ENCODE results near the gene DNM3. TPM values are rescaled to one million over a fixed set of nuclear protein-coding genes. Genes with fewer than 3 reads are reported as not detected.

The DNM3 gene
- total RNA-seq, 1 experiment from 2014 or later: 1.3 TPM

DNA sequence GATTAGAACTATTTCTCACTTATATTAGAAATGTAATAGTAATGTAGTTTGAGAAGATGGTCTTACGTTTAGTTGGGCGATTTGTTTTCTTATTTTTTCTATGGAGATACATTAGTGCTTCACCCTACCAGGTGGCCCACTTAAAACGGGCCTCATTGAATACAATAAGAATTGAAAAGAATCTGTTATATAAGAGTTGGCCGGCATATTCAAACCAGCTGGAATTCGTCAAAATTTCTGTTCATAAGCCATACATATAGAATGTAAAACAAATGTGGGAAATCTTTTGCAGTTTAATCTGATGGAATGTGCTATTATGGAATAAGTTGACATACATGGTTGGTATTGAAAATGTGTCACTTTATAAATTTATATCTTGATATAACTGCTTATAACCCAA lies 482.8 kb downstream of the DNM3 start:
- DNase-seq (ENCODE audit: low spot score): no peak

DNA sequence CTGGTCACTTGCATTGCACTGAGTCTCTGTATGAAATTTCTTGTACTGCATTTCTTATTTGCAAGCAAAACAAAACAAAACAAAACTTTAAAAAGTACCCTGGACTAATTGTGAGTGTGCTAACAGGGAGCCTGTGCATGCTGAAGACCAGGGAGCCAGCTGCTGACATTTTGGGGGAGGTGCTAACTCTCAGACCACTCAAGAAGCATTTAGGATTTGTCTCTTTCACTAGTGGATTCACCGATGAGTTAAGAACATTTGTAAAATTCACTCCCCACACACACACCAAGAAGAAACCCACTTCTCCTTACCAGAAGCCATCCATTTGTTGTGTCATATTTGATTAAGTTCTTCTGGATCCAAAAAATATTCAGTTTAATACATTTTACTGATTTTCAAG lies 483.5 kb downstream of the DNM3 start:
- DNase-seq (ENCODE audit: low spot score): no peak

DNA sequence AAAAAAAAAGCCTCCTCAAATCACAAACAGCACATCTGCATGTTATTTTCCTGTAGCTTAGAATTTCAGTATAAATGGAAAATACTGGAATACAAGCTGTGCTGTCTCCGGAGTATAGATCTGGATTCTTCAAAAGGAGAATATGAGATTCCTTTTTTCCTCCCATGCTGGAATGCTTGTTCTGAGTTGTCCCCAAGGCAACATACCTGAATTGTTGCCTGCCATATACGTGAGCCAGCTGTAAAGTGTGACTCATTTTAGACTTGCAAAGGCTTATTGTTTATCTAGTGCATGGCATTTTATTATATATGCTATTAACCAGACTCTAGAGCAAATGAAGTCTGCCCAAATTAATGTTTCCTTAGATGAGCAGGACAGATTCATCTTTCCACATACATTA lies 484.2 kb downstream of the DNM3 start:
- DNase-seq (ENCODE audit: low spot score): peak; percentile 41

DNA sequence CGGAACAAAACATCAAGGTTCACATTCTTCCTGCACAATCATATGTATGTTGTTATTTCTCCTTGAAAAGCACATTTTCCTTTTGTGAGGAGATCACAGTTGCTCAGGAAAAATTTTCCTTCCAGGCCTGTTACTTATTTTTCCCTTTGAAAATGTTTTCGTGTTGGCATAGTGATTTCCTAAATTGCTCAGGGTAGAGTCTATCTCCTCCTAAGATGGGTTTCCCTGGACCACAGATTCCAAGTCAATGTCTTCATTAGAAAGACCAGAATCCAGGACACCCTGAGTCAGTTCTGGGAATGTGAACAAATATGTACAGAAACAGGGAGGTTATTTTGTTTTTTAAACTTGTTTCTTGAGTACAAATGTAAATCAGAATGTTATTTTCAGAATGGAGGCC lies 484.8 kb downstream of the DNM3 start:
- DNase-seq (ENCODE audit: low spot score): no peak

DNA sequence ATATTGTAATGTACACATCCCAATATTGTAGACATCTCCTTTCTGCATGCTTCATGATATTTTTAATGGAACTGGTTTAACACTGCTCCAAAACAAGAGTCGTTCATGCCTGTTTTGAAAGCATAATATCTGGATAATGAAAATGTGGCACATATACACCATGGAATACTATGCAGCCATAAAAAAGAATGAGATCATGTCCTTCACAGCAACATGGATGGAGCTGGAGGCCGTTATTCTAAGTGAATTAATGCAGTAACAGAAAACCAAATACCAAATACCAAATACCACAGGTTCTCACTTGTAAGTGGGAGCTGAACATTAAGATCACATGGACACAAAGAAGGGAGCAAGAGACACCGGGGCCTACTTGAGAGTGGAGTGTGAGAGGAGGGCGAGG lies 487.0 kb downstream of the DNM3 start:
- DNase-seq (ENCODE audit: low spot score): no peak

DNA sequence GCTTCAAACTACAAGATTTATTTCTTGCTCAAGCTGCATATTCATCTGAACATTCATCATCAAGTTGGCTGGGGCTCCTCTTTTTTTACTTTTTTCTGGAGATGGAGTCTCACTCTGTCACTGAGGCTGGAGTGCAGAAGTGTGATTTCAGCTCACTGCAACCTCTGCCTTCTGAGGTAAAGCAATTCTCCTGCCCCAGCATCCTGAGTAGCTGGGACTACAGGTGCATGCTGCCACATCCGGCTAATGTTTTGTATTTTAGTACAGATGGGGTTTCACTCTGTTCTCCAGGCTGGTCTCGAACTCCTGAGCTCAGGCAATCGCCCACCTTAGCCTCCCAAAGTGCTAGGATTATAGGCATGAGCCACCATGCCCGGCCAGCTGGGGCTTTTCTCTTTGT lies 490.9 kb downstream of the DNM3 start:
- no peak for DNase-seq (ENCODE audit: low spot score)

DNA sequence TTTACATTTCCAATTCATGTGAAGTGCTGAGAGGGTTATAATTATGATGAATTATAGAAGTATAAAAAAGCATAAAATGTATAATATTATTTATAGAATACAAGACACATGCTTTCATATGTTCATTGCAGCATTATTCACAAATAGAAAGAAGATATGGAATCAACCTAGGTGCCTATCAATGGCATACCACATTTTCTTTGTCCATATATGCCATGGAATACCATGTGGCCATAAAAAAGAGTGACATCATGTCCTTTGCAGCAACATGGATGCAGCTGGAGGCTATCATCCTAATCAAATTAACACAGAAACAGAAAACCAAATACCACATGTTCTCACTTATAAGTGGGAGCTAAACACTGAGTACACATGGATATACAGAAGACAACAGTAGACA lies 494.1 kb downstream of the DNM3 start:
- no peak for DNase-seq (ENCODE audit: low spot score)

DNA sequence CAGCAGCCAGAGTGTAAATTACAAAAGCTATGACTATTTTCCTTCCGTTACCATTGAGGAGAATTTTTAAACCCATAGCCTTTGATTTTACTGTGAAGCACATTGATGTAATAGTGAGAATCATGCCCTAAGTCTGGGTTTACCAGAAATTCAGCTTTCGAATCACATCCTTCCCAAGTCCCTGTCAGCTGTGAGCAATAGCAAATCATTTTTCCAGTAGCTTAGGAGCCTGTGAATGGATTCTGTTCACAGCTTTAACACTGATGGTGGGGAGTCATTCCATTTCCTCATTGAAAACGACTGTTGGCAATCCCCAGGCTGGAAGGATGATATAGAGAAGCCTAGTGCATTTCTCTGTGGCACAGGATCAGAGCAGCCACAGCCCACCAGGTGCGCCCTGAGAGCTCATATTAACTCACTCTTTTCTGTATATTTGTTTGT lies 497.0 kb downstream of the DNM3 start:
- DNase-seq (ENCODE audit: low spot score): no peak

DNA sequence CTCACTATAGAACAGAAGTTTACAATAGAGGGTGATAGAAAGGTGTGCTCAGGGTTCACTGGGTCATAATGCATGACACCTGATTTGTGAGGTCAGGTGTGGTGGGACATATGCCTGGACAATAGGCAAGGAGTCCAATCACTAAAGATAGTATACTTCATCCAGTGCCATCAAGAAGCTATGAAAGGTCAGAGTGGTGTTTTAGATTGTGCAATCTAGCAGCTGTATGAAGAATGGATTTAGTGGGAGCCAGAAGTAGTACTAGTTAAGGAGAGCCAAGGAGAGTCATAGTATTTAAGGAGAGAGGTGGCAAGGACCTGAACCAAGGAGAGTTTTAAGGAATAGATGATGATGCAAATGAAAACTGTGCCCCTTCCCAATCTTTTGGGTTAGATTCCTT lies 498.5 kb downstream of the DNM3 start:
- DNase-seq (ENCODE audit: low spot score): no peak

DNA sequence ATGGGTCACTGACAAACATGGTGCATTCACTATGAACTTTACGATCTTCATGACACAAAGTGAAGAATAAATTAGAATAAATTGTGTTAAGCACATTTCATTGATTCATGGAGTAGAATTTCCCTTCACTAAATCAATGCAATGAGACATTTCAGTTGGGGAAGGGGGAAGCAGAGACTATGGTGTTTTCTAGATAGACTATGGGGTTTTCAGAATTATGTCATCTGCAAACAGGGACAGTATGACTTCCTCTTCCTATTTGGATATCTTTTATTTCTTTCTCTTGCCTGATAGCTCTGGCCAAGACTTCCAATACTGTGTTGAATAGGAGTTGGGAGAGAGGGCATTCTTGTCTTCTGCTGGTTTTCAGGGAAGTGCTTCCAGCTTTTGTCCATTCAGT lies 499.2 kb downstream of the DNM3 start:
- no peak for DNase-seq (ENCODE audit: low spot score)

DNA sequence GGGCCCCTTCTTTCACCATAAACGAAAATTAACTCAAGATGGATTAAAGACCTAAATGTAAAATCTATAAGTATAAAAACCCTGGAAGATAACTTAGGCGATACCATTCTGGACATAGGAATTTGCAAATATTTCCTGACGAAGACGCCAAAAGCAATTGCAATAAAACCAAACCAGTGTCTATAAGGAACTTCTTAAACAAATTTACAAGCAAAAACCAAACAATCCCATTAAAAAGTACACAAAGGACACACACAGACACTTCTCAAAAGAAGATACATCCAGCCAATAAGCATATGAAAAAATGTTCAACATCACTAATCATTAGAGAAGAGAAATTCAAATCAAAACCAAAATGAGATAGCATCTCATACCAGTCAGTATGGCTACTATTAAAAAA lies 500.4 kb downstream of the DNM3 start:
- no peak for DNase-seq (ENCODE audit: low spot score)

DNA sequence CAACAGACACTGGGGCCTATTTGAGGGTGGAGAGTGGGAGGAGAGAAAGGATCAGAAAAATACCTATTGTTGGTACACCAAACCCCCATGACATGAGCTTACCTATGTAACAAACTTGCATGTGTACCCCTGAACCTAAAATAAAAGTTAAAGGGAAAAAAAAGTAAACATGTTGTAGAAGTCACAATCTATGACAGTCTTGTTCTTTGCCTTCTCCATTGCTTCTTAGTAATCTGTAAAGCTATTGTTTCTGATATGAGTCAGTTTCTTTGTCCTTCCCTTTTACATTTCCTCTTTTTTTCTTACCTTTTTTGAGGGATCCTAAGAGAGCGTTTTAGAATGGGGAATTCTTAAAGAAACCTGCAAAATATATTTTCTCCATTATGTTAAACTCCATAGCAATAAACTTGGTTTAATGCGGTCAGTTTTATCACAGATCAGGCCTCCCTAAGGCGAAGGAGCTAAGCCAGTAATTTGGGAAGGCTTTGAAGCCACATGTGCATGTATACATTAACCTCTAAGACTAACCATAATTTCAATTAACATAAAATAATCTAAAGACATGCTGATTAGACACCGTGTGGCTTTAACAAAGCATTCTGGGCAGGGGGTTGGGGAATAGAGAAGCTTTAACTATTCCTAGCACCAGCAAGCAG lies 501.4 kb downstream of the DNM3 start:
- DNase-seq (ENCODE audit: low spot score): no peak

DNA sequence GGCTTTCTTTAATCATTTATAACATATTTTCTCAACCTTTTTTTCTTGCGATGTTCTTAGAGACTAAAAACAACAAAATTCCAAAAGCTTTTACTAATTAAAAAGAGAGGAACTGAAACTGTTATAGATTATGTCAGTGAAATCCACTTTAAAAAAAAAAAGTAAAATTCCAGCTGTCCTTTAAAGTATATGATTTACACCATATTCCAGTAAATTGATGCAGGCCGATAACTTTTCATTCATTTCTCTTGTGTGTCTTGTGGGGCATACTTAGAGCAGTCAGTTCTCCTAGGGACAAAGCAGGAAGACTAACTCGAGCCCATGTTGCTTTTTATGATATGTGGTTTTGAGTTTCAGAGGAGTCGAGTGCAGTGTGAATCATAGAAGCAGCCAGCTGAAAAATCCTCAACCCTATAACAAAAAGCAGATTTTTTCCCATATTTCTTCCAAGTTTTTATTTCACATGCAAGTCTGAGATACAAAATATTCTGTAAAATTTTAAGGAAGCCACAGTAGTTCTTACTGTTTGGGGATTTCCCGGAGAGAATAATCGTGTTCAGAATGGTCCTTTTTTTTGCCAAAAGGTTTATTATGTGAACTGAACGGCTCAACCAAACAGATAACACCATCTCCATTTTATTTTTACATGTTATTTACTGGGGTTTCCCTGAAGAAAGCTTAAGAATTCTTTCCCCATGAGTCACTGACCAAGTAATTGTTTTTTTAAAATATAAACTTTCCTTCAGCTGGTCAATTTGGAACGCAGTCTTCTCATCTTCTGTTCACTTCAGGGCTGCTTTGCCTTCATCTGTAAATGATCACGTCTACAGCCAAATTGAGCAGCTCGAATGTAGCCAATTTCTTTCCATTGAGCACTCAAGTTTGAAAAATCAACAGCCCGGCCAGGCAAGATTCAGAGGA lies 502.2 kb downstream of the DNM3 start:
- DNase-seq (ENCODE audit: low spot score): peak; percentile 74

DNA sequence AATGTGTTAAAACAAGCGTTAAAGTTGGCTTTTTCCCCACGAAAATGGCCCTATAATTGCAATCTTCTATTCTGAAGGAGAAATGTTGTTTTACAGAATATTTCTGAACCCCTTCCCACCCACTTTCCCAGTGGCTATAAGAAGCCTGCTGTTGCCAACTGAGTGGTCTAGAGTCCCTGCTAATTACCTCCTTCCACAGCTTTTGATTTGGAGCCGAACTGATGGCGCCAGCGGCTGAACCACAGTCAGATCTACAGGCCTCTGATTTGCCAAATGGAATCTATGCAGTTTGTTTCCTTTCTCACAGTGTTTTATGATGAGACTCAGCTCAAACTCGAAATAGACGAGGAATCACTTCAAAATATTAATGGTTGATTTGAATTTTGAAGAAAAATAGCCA lies 503.1 kb downstream of the DNM3 start:
- no peak for DNase-seq (ENCODE audit: low spot score)

DNA sequence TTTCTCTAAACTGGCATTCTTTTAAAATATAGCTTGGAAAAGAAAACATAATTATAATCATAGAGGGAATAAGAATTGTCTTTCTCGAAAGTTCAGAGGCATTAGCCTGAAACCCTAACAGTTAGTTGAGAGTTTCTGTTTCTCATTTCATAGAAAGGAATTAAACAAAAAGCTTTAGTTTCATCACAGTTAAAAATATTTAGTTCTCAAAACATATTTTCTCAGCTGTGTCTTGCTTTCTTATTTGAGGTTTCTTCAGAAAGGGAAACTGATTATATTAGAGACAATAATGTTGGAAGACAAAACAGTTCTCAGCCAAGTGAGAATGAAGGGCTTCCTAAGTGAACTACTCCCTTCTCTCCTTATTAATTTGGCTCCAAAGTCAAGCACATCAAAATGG lies 503.8 kb downstream of the DNM3 start:
- no peak for DNase-seq (ENCODE audit: low spot score)

DNA sequence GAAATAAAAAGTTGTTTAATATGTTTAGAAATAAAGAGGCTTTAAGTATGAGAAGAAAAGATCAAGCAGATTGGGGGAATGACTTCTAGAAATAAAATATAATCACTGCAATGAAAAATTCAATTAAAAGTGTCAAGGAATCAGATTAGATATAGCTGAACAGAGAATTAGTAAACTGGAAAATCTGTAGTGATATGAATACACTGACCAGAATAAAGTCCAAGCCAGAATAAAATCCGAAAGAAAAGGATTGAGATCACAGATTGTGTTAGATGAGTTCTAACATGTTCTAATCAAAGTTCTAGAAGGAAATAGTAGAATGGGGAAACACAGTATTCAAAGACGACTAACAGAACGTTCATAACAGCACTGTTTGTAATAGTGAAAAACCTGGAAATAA lies 506.1 kb downstream of the DNM3 start:
- DNase-seq (ENCODE audit: low spot score): no peak

DNA sequence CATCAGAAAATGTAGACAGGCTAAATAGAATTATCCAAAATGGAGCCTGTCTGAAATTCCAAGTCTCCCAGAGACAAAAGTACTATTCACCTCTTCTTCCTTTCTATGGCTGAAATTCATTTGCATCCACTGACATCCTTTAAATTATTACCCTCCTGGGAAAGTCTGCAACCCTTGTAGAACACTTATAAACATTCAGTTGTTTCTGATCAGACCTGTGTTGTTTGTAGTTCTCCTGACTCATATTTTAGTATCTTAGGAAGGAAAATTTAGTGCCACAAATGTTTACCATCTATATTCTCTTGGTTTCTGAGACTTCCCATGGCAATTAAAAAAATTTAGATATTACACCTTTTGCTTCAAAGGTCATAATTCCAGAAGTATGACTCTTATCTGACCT lies 509.6 kb downstream of the DNM3 start:
- DNase-seq (ENCODE audit: low spot score): no peak

DNA sequence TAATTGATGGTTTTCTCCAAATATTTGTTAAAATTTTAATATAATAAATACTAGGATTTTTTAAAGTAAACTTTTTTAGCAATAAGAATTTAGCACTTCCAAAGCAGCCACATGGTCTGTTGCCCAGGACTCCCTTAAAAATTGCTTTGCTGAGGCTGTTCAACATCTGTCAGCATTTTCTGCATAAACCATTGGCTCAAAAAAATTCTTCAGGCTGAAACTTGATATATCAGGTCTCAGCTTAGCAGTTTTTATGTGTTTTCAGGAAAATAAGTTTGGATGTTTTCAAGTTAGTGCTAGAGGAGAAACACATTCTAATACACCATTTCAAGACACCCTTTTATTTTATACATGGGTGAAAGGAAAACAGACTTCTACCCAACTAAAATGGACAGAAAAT lies 510.0 kb downstream of the DNM3 start:
- peak; percentile 53 for DNase-seq (ENCODE audit: low spot score)

DNA sequence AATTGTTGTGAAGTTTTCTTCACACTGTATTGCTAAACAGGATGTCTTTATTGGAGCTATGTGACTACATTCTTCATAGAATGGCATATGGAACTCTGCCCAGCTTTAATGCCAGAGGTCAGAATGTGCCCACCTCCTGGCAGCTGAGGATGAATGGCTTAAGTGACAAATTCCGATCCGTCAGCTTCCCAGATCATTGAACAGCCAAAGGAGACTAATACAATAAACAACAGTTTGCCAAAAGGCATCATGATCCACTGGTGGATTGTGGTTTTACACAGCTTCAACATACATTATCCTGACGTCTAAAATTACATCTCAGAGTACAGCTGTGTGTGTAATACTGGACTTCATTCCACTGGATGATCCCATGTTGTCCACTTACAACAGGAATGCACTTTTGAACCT lies 510.5 kb downstream of the DNM3 start:
- peak; percentile 59 for DNase-seq (ENCODE audit: low spot score)

DNA sequence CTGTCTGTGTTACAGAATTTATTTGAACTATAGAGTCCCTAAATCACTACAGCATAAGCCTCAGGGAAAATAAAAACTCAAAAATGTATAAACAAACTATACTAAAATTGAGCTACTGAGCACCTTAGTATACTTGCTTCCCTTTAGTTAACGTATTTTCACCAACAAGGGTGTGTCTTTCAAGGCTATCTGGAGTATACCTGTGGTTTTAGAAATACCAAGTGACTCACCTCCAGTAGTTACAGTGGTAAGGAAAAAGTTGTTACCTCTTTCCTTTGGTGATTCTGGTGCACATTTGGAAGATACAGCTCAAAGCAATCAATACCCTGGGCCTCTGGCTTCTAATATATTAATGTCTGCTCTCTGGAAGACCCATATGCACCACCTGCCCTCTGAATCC lies 511.1 kb downstream of the DNM3 start:
- peak; percentile 62 for DNase-seq (ENCODE audit: low spot score)

DNA sequence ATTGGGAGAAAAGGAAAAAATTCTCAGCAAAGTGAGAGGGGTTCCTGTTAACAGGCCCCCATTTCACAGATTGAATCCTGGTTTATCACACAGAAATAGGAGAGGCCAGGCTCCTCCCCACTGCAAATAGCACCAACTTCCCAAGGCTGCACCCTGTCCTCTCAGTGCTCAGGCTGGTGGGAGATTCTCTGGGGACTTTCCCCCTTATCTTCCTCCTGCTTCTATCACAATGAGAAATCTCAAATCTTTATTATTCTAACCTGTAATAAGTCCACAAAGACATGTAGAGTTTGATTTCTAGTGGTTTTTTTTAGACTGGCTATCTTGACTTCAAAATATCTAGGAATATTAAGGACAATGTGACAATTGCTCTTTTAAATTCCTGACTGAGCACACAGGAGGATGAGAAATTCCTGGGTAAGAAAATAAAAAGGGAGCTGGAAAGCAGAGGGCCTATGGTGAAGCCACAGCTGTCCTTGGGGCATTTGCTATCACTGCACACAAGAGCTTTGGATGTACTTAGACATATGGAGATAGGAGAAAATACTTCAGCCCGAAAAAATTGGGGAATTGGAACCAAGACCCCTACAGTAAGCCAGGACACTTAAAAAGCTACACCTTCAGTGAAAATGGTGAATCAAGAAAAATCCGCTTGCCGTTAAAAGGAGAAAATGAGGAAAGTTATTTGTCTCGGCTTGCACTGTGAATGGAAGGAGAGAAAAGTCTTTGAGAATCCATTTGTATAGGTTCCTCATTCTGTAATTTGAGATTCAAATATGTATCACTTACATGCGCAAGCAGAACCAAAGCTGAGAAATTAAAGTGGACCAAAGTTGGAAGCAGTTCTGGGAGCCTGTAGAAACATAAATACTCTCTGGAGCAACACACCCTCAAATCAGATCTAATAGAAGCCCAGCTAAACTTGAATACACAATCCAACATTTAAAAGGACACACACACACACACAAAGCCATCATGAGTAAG lies 513.3 kb downstream of the DNM3 start:
- no peak for DNase-seq (ENCODE audit: low spot score)

DNA sequence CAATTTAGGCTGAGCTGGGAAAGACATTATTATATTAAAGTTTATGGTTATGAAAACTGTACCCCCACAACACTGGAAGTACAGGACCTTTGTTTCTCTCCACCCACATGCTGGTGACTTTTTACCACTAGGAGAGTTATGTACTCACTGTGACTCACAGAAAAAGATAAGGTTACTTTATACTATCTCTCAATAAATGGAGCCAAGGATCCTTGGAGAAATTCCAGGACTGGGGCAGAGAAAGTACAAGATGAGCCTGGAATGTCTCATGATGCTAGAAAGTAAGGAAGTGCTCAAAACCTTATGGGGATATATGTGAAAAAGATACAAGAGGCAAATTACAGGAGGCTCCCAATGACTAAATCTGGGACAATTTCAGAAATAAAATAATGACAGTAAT lies 515.3 kb downstream of the DNM3 start:
- no peak for DNase-seq (ENCODE audit: low spot score)
